ENCODE results near the gene GCFC2. TPM values are rescaled to one million over a fixed set of nuclear protein-coding genes. Genes with fewer than 3 reads are reported as not detected.

Gene GCFC2
- total and polyA plus RNA-seq, 9 of the 15 experiments (the other 6 are each of a cell fraction or from before 2014, with no cell fraction given), result 10.5 to 40.6 (median 23.0) TPM

- H2AFZ ChIP-seq (ENCODE audit: low read depth, low read length), result no peak overlapping the region
- WGBS (ENCODE audit: insufficient coverage, low coverage, missing lambda C conversion rate), result 98% methylated on average over 4 of the region's 4 CpGs
- H3K4me2 ChIP-seq (ENCODE audit: insufficient read depth, low read length), result no peak overlapping the region
- H4K20me1 ChIP-seq (replicated peaks; ENCODE audit: control insufficient read depth, insufficient read depth, low read length), result no peaks in the 10 kb centered on the region
- DNase-seq (ENCODE audit: extremely low read depth in 1 of 4, low spot score in 3 of 4) (no peak), ATAC-seq (no peak), FAIRE-seq (peak; percentile 67)
- no peaks in the 10 kb centered on the region for H3K27me3 ChIP-seq (ENCODE audit: control insufficient read depth in 2 of 2, insufficient read depth in 2 of 2, low read length in 2 of 2)
- H3K36me3 ChIP-seq (ENCODE audit: control insufficient read depth, insufficient read depth, low read length), result peaks cover 79% of the 10 kb centered on the region
- H3K79me2 ChIP-seq (ENCODE audit: control insufficient read depth, insufficient read depth, low read length), result peaks cover 7% of the 10 kb centered on the region; the same call in 2 of the 3 replicates
- H3K9me3 ChIP-seq (replicated peaks; ENCODE audit: control insufficient read depth, insufficient read depth, low read depth, low read length), result no peaks in the 10 kb centered on the region
- no TSS peak for BruUV-seq (replicated peaks)
- no peak overlapping the region for H3K27ac ChIP-seq (ENCODE audit: extremely low read depth, low read depth, low read length)
- in situ Hi-C loops (cut with MboI), result no loop called here
- POLR2A ChIA-PET, result no interaction called here
- H3K4me1 ChIP-seq (replicated peaks in 1 of 2; ENCODE audit: control insufficient read depth in 2 of 2, insufficient read depth in 2 of 2, low read length in 2 of 2), result no peaks in the 10 kb centered on the region
- H3K9me1 ChIP-seq (ENCODE audit: control insufficient read depth, insufficient read depth, low read length), result no peaks in the 10 kb centered on the region
- intact Hi-C loops (cut with micrococcal nuclease), result no loop called here
- H3K4me3 ChIP-seq, result no peak overlapping the region
- H3K9ac ChIP-seq (ENCODE audit: insufficient read depth in 1 of 2, low read depth in 2 of 2, low read length in 2 of 2), result no peak overlapping the region
- CTCF ChIA-PET (ENCODE audit: low intra/inter-chr PET ratio), result no interaction called here
- no peak for TF ChIP-seq SIX5 (IDR thresholded peaks at IDR 0.05; ENCODE audit: borderline replicate concordance in 1 of 2, insufficient read depth in 1 of 2, low read depth in 1 of 2, low read length in 2 of 2)
Observed at GRCh38 chr2:75702593-75702992, 8.1 kb downstream of the GCFC2 start.

DNA sequence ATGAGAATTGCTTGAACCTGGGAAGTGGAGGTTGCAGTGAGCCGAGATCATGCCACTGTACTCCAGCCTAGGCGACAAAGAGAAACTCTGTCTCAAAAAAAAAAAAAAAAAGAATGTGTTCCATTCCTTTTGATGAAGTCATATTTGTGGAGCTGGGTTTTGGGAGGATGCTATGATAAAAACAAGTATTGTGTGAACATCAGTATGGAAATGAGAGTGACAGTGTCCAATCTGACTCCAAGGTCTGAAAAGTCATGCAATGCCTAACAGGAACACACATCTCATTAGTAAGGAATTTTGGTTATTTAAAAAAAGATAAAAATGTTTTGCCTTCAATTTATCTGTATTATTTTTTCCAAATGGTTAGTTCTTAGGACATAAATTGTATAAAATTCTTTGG, 11.8 kb downstream of the GCFC2 start:
- CTCF ChIA-PET (ENCODE audit: low intra/inter-chr PET ratio), result no interaction called here
- WGBS (ENCODE audit: insufficient coverage, low coverage, missing lambda C conversion rate), result no CpG with 5 or more reads among the region's 2 CpGs
- Histone ChIP-seq H3K27me3 (ENCODE audit: control insufficient read depth in 2 of 2, insufficient read depth in 2 of 2, low read length in 2 of 2) (no peaks in the 10 kb centered on the region), H3K9me3 (replicated peaks; ENCODE audit: control insufficient read depth, insufficient read depth, low read depth, low read length) (no peaks in the 10 kb centered on the region), H3K4me2 (ENCODE audit: insufficient read depth, low read length) (no peak overlapping the region), H3K27ac (ENCODE audit: extremely low read depth, low read depth, low read length) (no peak overlapping the region), H3K4me3 (no peak overlapping the region), H3K4me1 (replicated peaks in 1 of 2; ENCODE audit: control insufficient read depth in 2 of 2, insufficient read depth in 2 of 2, low read length in 2 of 2) (no peaks in the 10 kb centered on the region), H3K9me1 (ENCODE audit: control insufficient read depth, insufficient read depth, low read length) (no peaks in the 10 kb centered on the region), H4K20me1 (replicated peaks; ENCODE audit: control insufficient read depth, insufficient read depth, low read length) (no peaks in the 10 kb centered on the region), H3K9ac (ENCODE audit: insufficient read depth in 1 of 2, low read depth in 2 of 2, low read length in 2 of 2) (no peak overlapping the region), H3K36me3 (ENCODE audit: control insufficient read depth, insufficient read depth, low read length) (peaks cover 81% of the 10 kb centered on the region), H3K79me2 (ENCODE audit: control insufficient read depth, insufficient read depth, low read length) (no peaks in the 10 kb centered on the region), H2AFZ (ENCODE audit: low read depth, low read length) (no peak overlapping the region)
- in situ Hi-C loops (cut with MboI) (no loop called here), intact Hi-C loops (cut with micrococcal nuclease) (no loop called here)
- FAIRE-seq (no peak), ATAC-seq (no peak), DNase-seq (ENCODE audit: extremely low read depth in 1 of 4, low spot score in 3 of 4) (no peak)
- BruUV-seq (replicated peaks), result no TSS peak
- POLR2A ChIA-PET, result interaction anchor here (1.1 kb wide), 1 partner anchor 11 kb away, joined by 3 read pairs; the partner anchor contains the start of gene GCFC2
- TF ChIP-seq DDX20 (tag; IDR thresholded peaks at IDR 0.05; ENCODE audit: low read depth) (no peak), PRPF4 (IDR thresholded peaks at IDR 0.05; ENCODE audit: insufficient read depth, low read depth, low read length, poor library complexity, severe bottlenecking) (no peak), CEBPB (tag; IDR thresholded peaks at IDR 0.05) (no peak), NELFE (IDR thresholded peaks at IDR 0.05; ENCODE audit: insufficient read depth, insufficient read length) (no peak), L3MBTL2 (IDR thresholded peaks at IDR 0.05) (no peak), DPF2 (IDR thresholded peaks at IDR 0.05) (no peak), RAD21 (CRISPR knock-in tag; conservative IDR thresholded peaks at IDR 0.05 in 1 of 2, IDR thresholded peaks at IDR 0.05 in 1 of 2) (no peak), BRD9 (IDR thresholded peaks at IDR 0.05; ENCODE audit: low read depth, partially characterized antibody) (no peak), CEBPG (CRISPR knock-in tag; IDR thresholded peaks at IDR 0.05) (no peak), CEBPG (tag; conservative IDR thresholded peaks at IDR 0.05 in 1 of 2, IDR thresholded peaks at IDR 0.05 in 1 of 2) (no peak), LCOR (CRISPR knock-in tag; IDR thresholded peaks at IDR 0.05) (no peak), NEUROD1 (IDR thresholded peaks at IDR 0.05; ENCODE audit: borderline replicate concordance, low read depth, low read length, partially characterized antibody) (no peak), RUNX1 (IDR thresholded peaks at IDR 0.05; ENCODE audit: low read depth) (no peak), HOXB6 (CRISPR knock-in tag; IDR thresholded peaks at IDR 0.05; ENCODE audit: borderline replicate concordance) (no peak), SP1 (CRISPR knock-in tag; IDR thresholded peaks at IDR 0.05) (no peak)
- TF ChIP-seq, protein P1, sequence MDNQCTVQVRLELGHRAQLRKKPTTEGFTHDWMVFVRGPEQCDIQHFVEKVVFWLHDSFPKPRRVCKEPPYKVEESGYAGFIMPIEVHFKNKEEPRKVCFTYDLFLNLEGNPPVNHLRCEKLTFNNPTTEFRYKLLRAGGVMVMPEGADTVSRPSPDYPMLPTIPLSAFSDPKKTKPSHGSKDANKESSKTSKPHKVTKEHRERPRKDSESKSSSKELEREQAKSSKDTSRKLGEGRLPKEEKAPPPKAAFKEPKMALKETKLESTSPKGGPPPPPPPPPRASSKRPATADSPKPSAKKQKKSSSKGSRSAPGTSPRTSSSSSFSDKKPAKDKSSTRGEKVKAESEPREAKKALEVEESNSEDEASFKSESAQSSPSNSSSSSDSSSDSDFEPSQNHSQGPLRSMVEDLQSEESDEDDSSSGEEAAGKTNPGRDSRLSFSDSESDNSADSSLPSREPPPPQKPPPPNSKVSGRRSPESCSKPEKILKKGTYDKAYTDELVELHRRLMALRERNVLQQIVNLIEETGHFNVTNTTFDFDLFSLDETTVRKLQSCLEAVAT (IDR thresholded peaks at IDR 0.05), result no peak

Measured in K562 (cell line).